Coronary artery (tissue), 2 donors: Measurements from ENCODE around the gene ALS2CL.

Source experiments
- DNase-seq: peaks from one replicate; pipeline ENCODE4 v3.0.0-alpha.2; 2017; ENCODE audit warnings: low spot score
- H3K27ac ChIP-seq, 2 donors: fragments of 200-600 bp; sonication (generic); one replicate each; pipeline ENCODE4 v1.5.1; 2016 to 2019
- H3K4me3 ChIP-seq: fragments of 200-600 bp; sonication (generic); 2 replicates; pipeline ENCODE4 v1.5.1; 2016; ENCODE audit warnings: mild to moderate bottlenecking, moderate library complexity
- TF ChIP-seq, protein P1 (sequence below): fragments of 200-600 bp; sonication (generic); IDR thresholded peaks from one replicate; pipeline ENCODE4 v1.5.1; 2019; ENCODE audit warnings: antibody characterized with exemption

Gene ALS2CL

DNA sequence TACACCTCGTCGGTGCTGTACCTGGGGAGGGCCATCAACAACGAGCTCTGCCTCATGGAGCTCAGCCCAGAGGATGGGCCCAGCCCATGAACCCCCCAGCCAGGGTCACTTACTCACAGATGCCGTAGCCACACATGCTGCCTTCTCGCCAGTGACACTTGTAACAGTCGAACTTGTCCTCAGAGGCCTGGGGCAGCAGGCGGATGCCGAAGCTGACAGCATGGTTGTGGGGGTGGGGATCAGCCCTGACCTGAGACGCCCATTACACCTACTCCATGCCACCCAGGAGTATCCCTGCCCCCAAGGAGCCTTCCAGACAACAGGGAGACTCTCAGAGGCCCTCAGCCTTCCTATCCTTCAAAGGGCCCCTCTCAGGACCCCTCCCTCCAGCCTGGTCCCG, 12.1 kb downstream of the ALS2CL start:
- TF ChIP-seq, protein P1, sequence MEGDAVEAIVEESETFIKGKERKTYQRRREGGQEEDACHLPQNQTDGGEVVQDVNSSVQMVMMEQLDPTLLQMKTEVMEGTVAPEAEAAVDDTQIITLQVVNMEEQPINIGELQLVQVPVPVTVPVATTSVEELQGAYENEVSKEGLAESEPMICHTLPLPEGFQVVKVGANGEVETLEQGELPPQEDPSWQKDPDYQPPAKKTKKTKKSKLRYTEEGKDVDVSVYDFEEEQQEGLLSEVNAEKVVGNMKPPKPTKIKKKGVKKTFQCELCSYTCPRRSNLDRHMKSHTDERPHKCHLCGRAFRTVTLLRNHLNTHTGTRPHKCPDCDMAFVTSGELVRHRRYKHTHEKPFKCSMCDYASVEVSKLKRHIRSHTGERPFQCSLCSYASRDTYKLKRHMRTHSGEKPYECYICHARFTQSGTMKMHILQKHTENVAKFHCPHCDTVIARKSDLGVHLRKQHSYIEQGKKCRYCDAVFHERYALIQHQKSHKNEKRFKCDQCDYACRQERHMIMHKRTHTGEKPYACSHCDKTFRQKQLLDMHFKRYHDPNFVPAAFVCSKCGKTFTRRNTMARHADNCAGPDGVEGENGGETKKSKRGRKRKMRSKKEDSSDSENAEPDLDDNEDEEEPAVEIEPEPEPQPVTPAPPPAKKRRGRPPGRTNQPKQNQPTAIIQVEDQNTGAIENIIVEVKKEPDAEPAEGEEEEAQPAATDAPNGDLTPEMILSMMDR, result no peak
- Histone ChIP-seq H3K4me3 (no peak overlapping the region), H3K27ac (no peak overlapping the region)
- no peak for DNase-seq

DNA sequence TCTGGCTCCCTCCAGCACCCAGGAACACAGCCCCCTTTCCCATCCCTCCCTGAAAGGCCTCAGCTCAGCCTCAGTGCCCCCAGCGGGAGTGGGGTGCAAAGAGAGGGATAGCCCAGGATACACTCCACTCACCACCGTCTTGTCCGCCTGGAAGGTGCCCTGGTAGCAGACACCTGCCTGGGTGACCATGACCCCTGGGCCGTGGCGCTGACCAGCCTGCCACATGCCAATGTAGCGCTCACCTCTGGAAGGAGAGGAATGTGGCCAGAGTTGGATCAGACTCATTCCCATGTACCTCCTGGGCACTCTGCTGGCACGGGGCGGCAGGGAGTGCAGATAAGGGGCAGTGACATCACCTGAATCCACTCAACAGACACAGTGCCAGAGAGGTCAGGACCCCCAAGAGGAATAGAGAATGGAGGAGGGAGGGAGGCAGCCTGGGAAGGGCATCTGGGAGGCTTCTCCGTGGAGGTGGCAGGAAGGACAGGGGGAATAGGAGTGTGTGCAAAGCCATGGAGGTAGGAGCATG, 13.1 kb downstream of the ALS2CL start:
- H3K4me3 ChIP-seq, result no peak overlapping the region
- TF ChIP-seq, protein P1, result no peak
- H3K27ac ChIP-seq, result no peak overlapping the region
- DNase-seq, result no peak

DNA sequence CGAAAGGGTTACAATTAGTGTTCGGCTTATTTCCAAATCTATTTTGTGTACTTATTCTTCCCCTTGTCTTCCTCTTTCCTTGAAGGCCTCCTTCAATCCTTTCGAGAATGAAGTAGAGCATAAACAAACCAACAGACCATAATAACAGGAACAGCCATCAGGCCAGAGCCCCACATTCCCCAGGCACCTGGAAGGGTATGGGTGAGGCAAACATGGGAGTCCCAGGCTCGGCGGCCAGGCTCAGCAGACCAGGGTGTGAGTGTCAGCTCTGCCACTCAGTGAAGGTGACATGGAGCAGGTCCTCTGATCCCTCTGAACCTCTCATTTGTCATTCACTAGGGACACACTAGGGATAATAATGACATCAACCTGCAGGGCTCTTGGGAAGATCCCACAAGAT, 13.8 kb downstream of the ALS2CL start:
- TF ChIP-seq, protein P1, result no peak

DNA sequence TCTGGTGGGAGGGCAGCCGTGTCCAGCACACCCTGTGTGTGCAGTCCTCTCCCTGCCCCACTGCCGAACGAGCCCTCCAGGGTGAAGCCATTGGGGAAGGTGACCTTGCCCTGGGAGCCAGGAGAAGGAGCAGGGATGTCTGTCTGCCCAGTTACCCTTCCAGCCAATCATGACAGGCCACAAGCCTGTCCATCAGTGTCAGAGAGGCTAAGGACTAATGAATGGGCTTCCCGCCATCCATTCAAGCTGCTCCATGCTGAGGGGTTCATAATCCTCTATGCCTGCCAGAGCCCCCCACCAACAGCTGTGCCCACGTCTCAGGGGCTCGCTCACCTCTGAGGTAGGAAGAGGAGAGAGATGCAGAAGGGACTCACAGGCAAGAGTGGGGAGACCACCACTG, 15.2 kb downstream of the ALS2CL start:
- Histone ChIP-seq H3K27ac (no peak overlapping the region), H3K4me3 (no peak overlapping the region)
- no peak for DNase-seq
- TF ChIP-seq, protein P1, result no peak

More for the DNA sequence above, 13.8 kb downstream of the ALS2CL start:
- Histone ChIP-seq H3K4me3 (no peak overlapping the region), H3K27ac (no peak overlapping the region)
- DNase-seq, result no peak

DNA sequence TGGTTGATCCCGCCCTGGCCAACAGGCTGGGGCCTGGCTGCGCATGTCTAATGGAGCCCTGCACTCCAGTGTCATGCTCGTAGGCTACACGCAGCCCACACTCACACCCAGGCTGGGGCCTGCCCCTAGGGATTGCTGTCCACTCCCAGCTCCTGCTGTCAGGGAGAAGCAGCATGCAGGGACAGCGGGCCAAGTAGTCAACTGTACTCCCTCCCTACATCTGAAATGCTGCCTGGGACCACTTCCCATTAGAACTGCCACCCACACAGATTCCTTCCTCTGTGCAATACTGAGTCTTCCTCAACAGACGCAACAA, 16.1 kb downstream of the ALS2CL start:
- H3K4me3 ChIP-seq, result no peak overlapping the region
- H3K27ac ChIP-seq, result no peak overlapping the region
- no peak for DNase-seq
- TF ChIP-seq, protein P1, result no peak

DNA sequence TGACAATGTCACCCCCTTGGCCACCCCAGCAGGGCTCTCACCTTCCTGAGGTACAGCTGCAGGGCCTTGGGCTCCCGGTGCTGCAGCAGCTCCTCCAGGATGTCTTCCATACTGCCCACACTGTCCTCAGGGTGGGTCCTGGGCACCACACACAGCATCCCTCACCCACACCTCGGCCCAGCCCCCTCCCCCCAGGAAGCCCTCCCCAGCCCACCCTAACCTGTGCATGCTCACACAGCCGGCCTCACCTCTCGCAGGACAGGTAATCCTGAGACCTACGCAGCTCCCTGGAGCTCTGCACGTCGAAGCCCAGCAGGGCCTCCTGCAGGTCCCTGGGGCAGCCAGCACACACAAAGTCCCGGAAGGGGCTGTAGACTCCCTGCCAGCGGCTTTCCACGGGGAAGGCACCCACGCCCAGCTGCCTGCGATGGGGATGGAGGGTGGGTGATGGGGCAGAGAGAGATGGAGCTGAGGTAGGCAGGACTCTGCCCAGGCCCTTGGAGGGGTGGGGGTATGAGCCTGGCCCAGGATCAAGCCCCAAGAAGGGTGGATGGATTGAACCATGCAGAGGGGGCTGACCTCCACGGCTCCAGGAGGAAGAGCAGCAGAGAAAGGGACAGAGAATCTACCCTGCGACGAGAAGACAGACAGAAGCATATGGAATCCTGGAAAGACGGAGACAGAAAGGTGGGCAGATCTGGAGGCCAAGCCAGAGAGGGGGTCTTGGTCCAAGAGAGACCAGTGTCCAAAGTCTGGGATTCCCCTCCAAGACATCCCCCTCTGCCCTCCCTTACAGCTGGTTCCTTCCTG, 16.7 kb downstream of the ALS2CL start:
- Histone ChIP-seq H3K27ac (no peak overlapping the region), H3K4me3 (no peak overlapping the region)
- TF ChIP-seq, protein P1, result no peak
- no peak for DNase-seq

DNA sequence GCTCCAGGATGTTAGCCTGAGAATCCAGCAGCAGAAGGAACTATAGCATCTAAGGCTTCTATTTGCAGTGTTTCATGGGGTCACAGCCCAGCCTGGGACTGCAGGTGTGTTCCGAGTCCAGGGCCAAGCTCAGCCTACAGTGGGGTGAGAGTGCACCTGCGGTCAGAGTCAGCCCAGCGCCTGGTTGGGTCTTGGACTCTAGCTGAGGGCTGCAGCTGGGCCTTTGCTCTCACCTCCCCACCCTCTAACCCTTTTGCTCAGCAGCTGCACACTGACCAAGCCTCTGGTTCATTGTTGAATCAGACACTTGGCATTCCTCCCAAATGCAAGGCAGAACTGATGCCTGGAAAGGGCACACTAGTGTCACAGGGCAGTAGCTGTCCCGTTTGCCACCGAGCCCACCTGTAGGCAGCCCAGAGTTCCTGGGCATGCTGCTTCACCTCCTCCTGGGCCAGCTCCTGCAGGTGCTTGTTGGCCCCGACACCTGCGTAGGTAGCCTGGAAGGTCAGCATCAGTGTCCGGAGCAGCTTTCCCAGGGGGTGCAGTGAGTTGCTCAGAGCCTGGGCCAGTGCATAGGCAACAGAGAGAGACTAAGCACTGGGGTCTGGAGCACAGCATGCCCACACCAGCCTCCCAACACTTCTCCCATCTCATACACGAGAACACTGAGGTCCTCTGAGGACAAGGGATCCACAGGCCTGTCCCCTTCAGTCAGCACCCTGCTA, 17.5 kb downstream of the ALS2CL start:
- no peak overlapping the region for H3K27ac ChIP-seq
- TF ChIP-seq, protein P1, result no peak
- DNase-seq, result no peak
- no peak overlapping the region for H3K4me3 ChIP-seq
